Body of pancreas (tissue), 4 donors: ENCODE data around the gene NDUFS7.

Source experiments
- POLR2A ChIP-seq, 3 donors: fragments of 450-650 bp; IDR thresholded peaks; one replicate each; pipeline ENCODE4 v1.6.1; 2016; ENCODE audit warnings: antibody characterized with exemption in 3 of 3, mild to moderate bottlenecking in 2 of 3
- TF ChIP-seq, protein P1 (sequence below), 7 experiments: fragments of 450-650 bp in 4 of 7; fragments of 200-600 bp in 3 of 7; sonication (generic) in 3 of 7; IDR thresholded peaks; one replicate each; pipeline ENCODE4 v1.5.1; 2016 to 2019; ENCODE audit warnings: antibody characterized with exemption in 7 of 7

DNA sequence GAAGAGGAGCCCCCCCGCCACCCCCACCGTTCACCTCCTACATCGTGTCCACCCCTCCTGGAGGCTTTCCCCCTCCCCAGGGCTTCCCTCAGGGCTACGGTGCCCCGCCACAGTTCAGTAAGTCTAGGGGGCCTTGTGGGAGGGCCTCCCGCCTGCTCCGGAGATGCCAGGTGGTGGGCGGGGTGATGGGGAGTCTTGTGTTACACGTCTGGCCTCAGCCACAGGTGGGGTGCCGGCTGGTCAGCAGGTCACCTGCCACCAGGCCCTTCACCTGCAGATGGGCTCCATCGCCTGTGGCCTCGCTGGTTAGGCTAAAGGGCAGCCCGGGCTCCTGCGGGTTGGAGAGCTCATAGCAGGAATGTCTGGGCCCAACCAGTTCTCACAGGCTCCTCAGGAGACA, 46.5 kb downstream of the NDUFS7 start:
- TF ChIP-seq, protein P1, sequence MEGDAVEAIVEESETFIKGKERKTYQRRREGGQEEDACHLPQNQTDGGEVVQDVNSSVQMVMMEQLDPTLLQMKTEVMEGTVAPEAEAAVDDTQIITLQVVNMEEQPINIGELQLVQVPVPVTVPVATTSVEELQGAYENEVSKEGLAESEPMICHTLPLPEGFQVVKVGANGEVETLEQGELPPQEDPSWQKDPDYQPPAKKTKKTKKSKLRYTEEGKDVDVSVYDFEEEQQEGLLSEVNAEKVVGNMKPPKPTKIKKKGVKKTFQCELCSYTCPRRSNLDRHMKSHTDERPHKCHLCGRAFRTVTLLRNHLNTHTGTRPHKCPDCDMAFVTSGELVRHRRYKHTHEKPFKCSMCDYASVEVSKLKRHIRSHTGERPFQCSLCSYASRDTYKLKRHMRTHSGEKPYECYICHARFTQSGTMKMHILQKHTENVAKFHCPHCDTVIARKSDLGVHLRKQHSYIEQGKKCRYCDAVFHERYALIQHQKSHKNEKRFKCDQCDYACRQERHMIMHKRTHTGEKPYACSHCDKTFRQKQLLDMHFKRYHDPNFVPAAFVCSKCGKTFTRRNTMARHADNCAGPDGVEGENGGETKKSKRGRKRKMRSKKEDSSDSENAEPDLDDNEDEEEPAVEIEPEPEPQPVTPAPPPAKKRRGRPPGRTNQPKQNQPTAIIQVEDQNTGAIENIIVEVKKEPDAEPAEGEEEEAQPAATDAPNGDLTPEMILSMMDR (IDR thresholded peaks at IDR 0.05): no peak
- no peak for TF ChIP-seq POLR2A (IDR thresholded peaks at IDR 0.05)
